HCT116 (cell line): ENCODE results near the gene LRRC43. TPM values are rescaled to one million over a fixed set of nuclear protein-coding genes. Genes with fewer than 3 reads are reported as not detected.

Experiments
- ATAC-seq: fragments of 200-7000 bp; cut with Tn5 transposase; 2 replicates; pipeline ENCODE4 v1.9.1; 2020; ENCODE audit warnings: mild to moderate bottlenecking, moderate library complexity
- Bru-seq: library from RNA; stranded (reverse); fragments of 400-500 nt; gene quantifications from one replicate; lab custom pipeline; 2021; lab: Mats Ljungman, UMichigan
- BruChase-seq, 2 experiments: library from RNA; stranded (reverse); fragments of 400-500 nt; gene quantifications; one replicate each; lab custom pipeline; 2021; lab: Mats Ljungman, UMichigan
- BruUV-seq: library from RNA; stranded (reverse); fragments of 400-500 nt; replicated peaks from 2 replicates; lab custom pipeline; 2021; lab: Mats Ljungman, UMichigan
- CTCF ChIA-PET: fragments of 300-600 bp; sonication (Branson Sonifier 250); formaldehyde crosslinking; loops from one replicate; lab custom pipeline; 2021; ENCODE audit warnings: antibody characterized with exemption; lab: Charles Lee
- POLR2A ChIA-PET: fragments of 300-600, 350-600 bp; sonication (Branson Sonifier 250); formaldehyde crosslinking; loops from one replicate; lab custom pipeline; 2021; ENCODE audit warnings: antibody characterized with exemption; lab: Charles Lee
- RAD21 ChIA-PET, 2 experiments: fragments of 300-600 bp; sonication (Branson Sonifier 250); formaldehyde crosslinking; loops; one replicate each; lab custom pipeline; 2023; ENCODE audit warnings: low total read pairs in 2 of 2; ENCODE audit not compliant: uncharacterized antibody in 2 of 2, unreplicated experiment in 2 of 2, low non-redundant PET in 1 of 2; lab: Charles Lee
- DNase-seq: peaks from one replicate; pipeline ENCODE4 v3.0.0-alpha.2; 2010; ENCODE audit warnings: low read depth, low spot score
- H2AFZ ChIP-seq: fragments of 200-600 bp; shearing (Covaris generic), sonication (generic); 2 replicates; pipeline ENCODE4 v1.6.1; 2017; ENCODE audit warnings: low read depth, mixed run types, mixed read lengths, antibody characterized with exemption, low read length; ENCODE audit not compliant: poor library complexity, severe bottlenecking
- H3K27ac ChIP-seq: 2 replicates; pipeline ENCODE4 v1.5.1; 2012; ENCODE audit warnings: low read depth, low read length
- H3K27me3 ChIP-seq: fragments of 200-600 bp; sonication (generic); 2 replicates; pipeline ENCODE4 v1.6.1; 2016; ENCODE audit warnings: mixed run types, low read length, mixed read lengths; ENCODE audit not compliant: insufficient read depth
- H3K36me3 ChIP-seq, 2 experiments: fragments of 200-500 bp in 1 of 2; fragments of 200-600 bp in 1 of 2; sonication (Bioruptor generic) in 1 of 2; sonication (generic) in 1 of 2; 2 replicates each; pipeline versions ENCODE4 v1.5.1 to v1.6.1; 2014 to 2016; ENCODE audit warnings: low read length in 2 of 2, inconsistent platforms in 1 of 2, mixed read lengths in 1 of 2, mixed run types in 1 of 2; ENCODE audit not compliant: insufficient read depth in 2 of 2, control insufficient read depth in 1 of 2
- H3K4me1 ChIP-seq, 2 experiments: fragments of 200-600 bp in 1 of 2; sonication (generic) in 1 of 2; 2 replicates each; pipeline versions ENCODE4 v1.5.1 to v1.6.1; 2012 to 2017; ENCODE audit warnings: low read length in 2 of 2, inconsistent platforms in 1 of 2, mild to moderate bottlenecking in 1 of 2, mixed read lengths in 1 of 2, mixed run types in 1 of 2, moderate library complexity in 1 of 2; ENCODE audit not compliant: insufficient read depth in 2 of 2, control insufficient read depth in 1 of 2
- H3K4me2 ChIP-seq: fragments of 200-600 bp; sonication (generic); 2 replicates; pipeline ENCODE4 v1.6.1; 2017; ENCODE audit warnings: mixed run types, low read length, mixed read lengths
- H3K4me3 ChIP-seq, 2 experiments: fragments of 200-600 bp in 1 of 2; sonication (generic) in 1 of 2; replicated peaks in 1 of 2; 2 replicates each; pipeline ENCODE4 v1.5.1; 2011 to 2016; ENCODE audit warnings: low read length in 2 of 2, control low read depth in 1 of 2, low read depth in 1 of 2, mild to moderate bottlenecking in 1 of 2, mixed read lengths in 1 of 2, mixed run types in 1 of 2
- H3K79me2 ChIP-seq: fragments of 200-600 bp; sonication (generic); 2 replicates; pipeline ENCODE4 v1.6.1; 2017; ENCODE audit warnings: mild to moderate bottlenecking, mixed run types, low read length, moderate library complexity, mixed read lengths; ENCODE audit not compliant: insufficient read depth
- H3K9ac ChIP-seq: fragments of 200-600 bp; sonication (generic); 2 replicates; pipeline ENCODE4 v1.6.1; 2016; ENCODE audit warnings: low read length, mixed read lengths
- H3K9me2 ChIP-seq: fragments of 200-600 bp; sonication (generic), shearing (Covaris generic); 2 replicates; pipeline ENCODE4 v1.6.1; 2017; ENCODE audit warnings: mixed run types, mild to moderate bottlenecking, moderate library complexity; ENCODE audit not compliant: insufficient read depth
- H3K9me3 ChIP-seq, 2 experiments: fragments of 200-500 bp in 1 of 2; fragments of 200-600 bp in 1 of 2; sonication (Bioruptor generic) in 1 of 2; sonication (generic) in 1 of 2; 2 replicates each; pipeline ENCODE4 v1.6.1; 2014 to 2017; ENCODE audit warnings: low read length in 2 of 2, mixed read lengths in 2 of 2, inconsistent platforms in 1 of 2, low read depth in 1 of 2, mild to moderate bottlenecking in 1 of 2, mixed run types in 1 of 2, moderate library complexity in 1 of 2; ENCODE audit not compliant: control insufficient read depth in 1 of 2, insufficient read depth in 1 of 2
- H4K20me1 ChIP-seq: fragments of 200-600 bp; sonication (generic), shearing (Covaris generic); 2 replicates; pipeline ENCODE4 v1.6.1; 2017; ENCODE audit warnings: mixed run types, mild to moderate bottlenecking, moderate library complexity; ENCODE audit not compliant: insufficient read depth
- CTCF ChIP-seq, 3 experiments: fragments of 200-600 bp in 1 of 3; sonication (generic) in 1 of 3; IDR thresholded peaks in 2 of 3; conservative IDR thresholded peaks in 1 of 3; 2 replicates each; pipeline ENCODE4 v1.5.1; 2012 to 2017; ENCODE audit warnings: low read depth in 2 of 3, low read length in 2 of 3, antibody characterized with exemption in 1 of 3, borderline replicate concordance in 1 of 3, control low read depth in 1 of 3, mild to moderate bottlenecking in 1 of 3, mixed read lengths in 1 of 3, mixed run types in 1 of 3, moderate library complexity in 1 of 3; ENCODE audit not compliant: insufficient read depth in 1 of 3
- ELF1 ChIP-seq: IDR thresholded peaks from 2 replicates; pipeline ENCODE4 v1.6.1; 2012; ENCODE audit warnings: low read depth, borderline replicate concordance
- EZH2 ChIP-seq: fragments of 200-600 bp; sonication (generic); IDR thresholded peaks from 2 replicates; pipeline ENCODE4 v1.6.1; 2017; ENCODE audit warnings: antibody characterized with exemption, mixed run types
- EZH2phosphoT487 ChIP-seq: fragments of 200-600 bp; IDR thresholded peaks from 2 replicates; pipeline ENCODE4 v1.6.1; 2018; ENCODE audit warnings: antibody characterized with exemption, borderline replicate concordance
- FOSL1 ChIP-seq: IDR thresholded peaks from 2 replicates; pipeline ENCODE4 v1.6.1; 2012; ENCODE audit warnings: low read depth
- JUND ChIP-seq: IDR thresholded peaks from 2 replicates; pipeline ENCODE4 v1.6.1; 2012
- POLR2AphosphoS5 ChIP-seq: IDR thresholded peaks from 2 replicates; pipeline ENCODE4 v1.6.1; 2011; ENCODE audit warnings: mild to moderate bottlenecking, low read depth, low read length, moderate library complexity
- RAD21 ChIP-seq: IDR thresholded peaks from 2 replicates; pipeline ENCODE4 v1.6.1; 2012; ENCODE audit warnings: low read depth, mild to moderate bottlenecking
- REST ChIP-seq: IDR thresholded peaks from 2 replicates; pipeline ENCODE4 v1.6.1; 2012; ENCODE audit warnings: low read depth
- SP1 ChIP-seq: IDR thresholded peaks from 2 replicates; pipeline ENCODE4 v1.6.1; 2012; ENCODE audit warnings: low read depth
- ZFX ChIP-seq: fragments of 450-650 bp; IDR thresholded peaks from 2 replicates; pipeline ENCODE4 v1.6.1; 2017
- intact Hi-C: fragments of 100-400 bp; cut with micrococcal nuclease; formaldehyde crosslinking; loops from 2 replicates; pipeline ENCODE4 v1.10.0; 2022
- long read RNA-seq: library from polyadenylated mRNA; unstranded; transcript quantifications from one replicate; pipeline ENCODE4 v2.0.0, GENCODE V29; 2021; ENCODE audit not compliant: unreplicated experiment
- polyA plus RNA-seq: library from polyadenylated mRNA; unstranded; fragments of >200 nt; gene quantifications from 2 replicates; pipeline ENCODE4 v1.2.1, GENCODE V29; 2012; ENCODE audit warnings: missing spikeins
- total RNA-seq: library from RNA; stranded (reverse); gene quantifications from one replicate; pipeline ENCODE4 v1.2.1, GENCODE V29; 2021; ENCODE audit not compliant: unreplicated experiment

Gene LRRC43
- total RNA-seq (not detected), Bru-seq, nascent RNA (percentile 6 among the genes with signal in this experiment), BruChase-seq, experiment 1, labeled RNA remaining after a 6-hour chase (percentile 14 among the genes with signal in this experiment), BruChase-seq, experiment 2, labeled RNA remaining after a 2-hour chase (percentile 7 among the genes with signal in this experiment)
- polyA plus RNA-seq = not detected in 2 replicates
- long read RNA-seq = 0 reads

GRCh38 chr12:122182887-122183587, at the start of gene LRRC43:
Gene LRRC43, plus strand, starts transcription at chr12:122183123. Its CDS starts 22 bp downstream, at chr12:122183145.
- RAD21 ChIA-PET = no interaction called here
- POLR2A ChIA-PET = no interaction called here
- Histone ChIP-seq H3K27me3 (no peaks in the 10 kb centered on the region), H3K4me2 (no peak within 1 kb of the TSS), H3K4me1 (no peaks in the 10 kb centered on the region), H3K9ac (no peak within 1 kb of the TSS), H3K4me3 (no peak within 1 kb of the TSS), H3K9me3 (no peaks in the 10 kb centered on the region), H3K9me2 (no peaks in the 10 kb centered on the region), H3K27ac (no peak within 1 kb of the TSS), H4K20me1 (no peaks in the 10 kb centered on the region), H2AFZ (no peak within 1 kb of the TSS), H3K36me3 (no peaks in the 10 kb centered on the region), H3K79me2 (no peaks in the 10 kb centered on the region)
- ATAC-seq (no peak), DNase-seq (no peak)
- no peak for TF ChIP-seq POLR2AphosphoS5
- TF ChIP-seq RAD21 = no peak
- TF ChIP-seq JUND = no peak
- TF ChIP-seq ZFX = no peak
- BruUV-seq = no TSS peak
- CTCF ChIA-PET = interaction anchor here (0.5 kb wide), 1 partner anchor 112 kb away, joined by 3 read pairs; no protein-coding TSS in a partner anchor
- intact Hi-C loops = no loop called here

- POLR2A ChIA-PET = no interaction called here
- Histone ChIP-seq H3K36me3 (peaks cover 12 to 39% of the 10 kb centered on the region in 2 experiments; a peak in 3 of 4 replicates), H3K4me3 (no peak overlapping the region), H2AFZ (no peak overlapping the region), H3K9me2 (no peaks in the 10 kb centered on the region), H3K9me3 (no peaks in the 10 kb centered on the region), H3K27ac (no peak overlapping the region), H3K9ac (no peak overlapping the region), H3K79me2 (peaks cover 3% of the 10 kb centered on the region; the same call in 1 of the 2 replicates), H4K20me1 (no peaks in the 10 kb centered on the region), H3K27me3 (no peaks in the 10 kb centered on the region), H3K4me2 (no peak overlapping the region), H3K4me1 (peaks cover 12 to 20% of the 10 kb centered on the region in 2 experiments)
- CTCF ChIA-PET = no interaction called here
- RAD21 ChIA-PET = no interaction called here
- no peak for ATAC-seq
- DNase-seq = no peak
- BruUV-seq = no TSS peak
- intact Hi-C loops = no loop called here
- TF ChIP-seq ELF1 (no peak), POLR2AphosphoS5 (no peak), JUND (no peak), REST (no peak), RAD21 (no peak), EZH2phosphoT487 (no peak), ZFX (no peak), SP1 (no peak), EZH2 (no peak), FOSL1 (no peak), CTCF (IDR thresholded peaks at IDR 0.05 in 2 of 3, conservative IDR thresholded peaks at IDR 0.05 in 1 of 3; ENCODE audit: borderline replicate concordance in 1 of 3, insufficient read depth in 1 of 3, low read depth in 2 of 3, low read length in 2 of 3) (no peak)
Measured at GRCh38 chr12:122133192-122133950, 49.6 kb upstream of the LRRC43 start.
